A549 (cell line): ENCODE data around the gene HTRA3. TPM values are rescaled to one million over a fixed set of nuclear protein-coding genes. Genes with fewer than 3 reads are reported as not detected.

Source experiments
- ATAC-seq, 2 experiments: fragments of 200-7000 bp in 1 of 2; fragments of >200 bp in 1 of 2; cut with Nextera tagmentation in 1 of 2; cut with Tn5 transposase in 1 of 2; 3 replicates each; pipeline versions ENCODE4 v1.8.0 to v1.9.1; 2018 to 2020; ENCODE audit warnings: mild to moderate bottlenecking in 1 of 2, moderate library complexity in 1 of 2
- CTCF ChIA-PET: fragments of 300-600 bp; sonication (Branson Sonifier 250); formaldehyde crosslinking; extraction: SDS; loops from one replicate; lab custom pipeline; 2021; ENCODE audit warnings: antibody characterized with exemption, inconsistent platforms; lab: Yijun Ruan, JAX
- POLR2A ChIA-PET: fragments of 350-600 bp; formaldehyde crosslinking; extraction: SDS; loops from one replicate; lab custom pipeline; 2021; ENCODE audit warnings: antibody characterized with exemption, inconsistent platforms; lab: Yijun Ruan, JAX
- DNase-seq, 2 experiments: peaks; one replicate each; pipeline versions ENCODE4 v3.0.0 to v3.0.0-alpha.2; 2011 to 2016; ENCODE audit warnings: low read depth in 1 of 2, low spot score in 1 of 2
- FAIRE-seq: peaks from 2 replicates; lab custom pipeline; 2011; peaks lifted over from hg19 to GRCh38; lab: Jason Lieb, UNC
- H3K27ac ChIP-seq, 2 experiments: fragments of >200 bp; sonication (Bioruptor Twin); formaldehyde crosslinking; 3 replicates each; pipeline ENCODE4 v1.5.1; 2016 to 2017
- H3K4me1 ChIP-seq: fragments of >200 bp; sonication (Bioruptor Twin); formaldehyde crosslinking; 3 replicates; pipeline ENCODE4 v1.6.1; 2016
- H3K4me2 ChIP-seq: fragments of >200 bp; sonication (Bioruptor Twin); formaldehyde crosslinking; 3 replicates; pipeline ENCODE4 v1.6.1; 2016
- H3K4me3 ChIP-seq: fragments of >200 bp; sonication (Bioruptor Twin); formaldehyde crosslinking; 3 replicates; pipeline ENCODE4 v1.5.1; 2016
- H3K9me3 ChIP-seq: fragments of >200 bp; sonication (Bioruptor Twin); formaldehyde crosslinking; 3 replicates; pipeline ENCODE4 v1.6.1; 2016
- CTCF ChIP-seq: fragments of >200 bp; sonication (Bioruptor Twin); formaldehyde crosslinking; IDR thresholded peaks from 3 replicates; pipeline ENCODE4 v1.5.1; 2016
- ELK1 ChIP-seq: fragments of 150-350 bp; IDR thresholded peaks from 2 replicates; pipeline ENCODE4 v1.6.1; 2014; ENCODE audit warnings: low read depth, mild to moderate bottlenecking, low read length
- EP300 ChIP-seq, 2 experiments: fragments of >200 bp; sonication (Bioruptor Twin); formaldehyde crosslinking; IDR thresholded peaks; 2 replicates in 1 of 2; 3 replicates in 1 of 2; pipeline ENCODE4 v1.6.1; 2016 to 2017
- GATA3 ChIP-seq: IDR thresholded peaks from 2 replicates; pipeline ENCODE4 v1.6.1; 2012; ENCODE audit warnings: borderline replicate concordance
- HEYL ChIP-seq: fragments of 250-450 bp; sonication (Bioruptor Pico); IDR thresholded peaks from 2 replicates; pipeline ENCODE4 v1.8.0; 2021; ENCODE audit warnings: mild to moderate bottlenecking, moderate library complexity
- JUN ChIP-seq, 2 experiments: fragments of >200 bp; sonication (Bioruptor Twin); formaldehyde crosslinking; IDR thresholded peaks; 2 replicates in 1 of 2; 3 replicates in 1 of 2; pipeline ENCODE4 v1.6.1; 2016 to 2017
- JUNB ChIP-seq: fragments of >200 bp; sonication (Bioruptor Twin); formaldehyde crosslinking; IDR thresholded peaks from 2 replicates; pipeline ENCODE4 v1.6.1; 2016
- MAFK ChIP-seq: fragments of 450-650 bp; IDR thresholded peaks from 2 replicates; pipeline ENCODE4 v1.6.1; 2014; ENCODE audit not compliant: partially characterized antibody
- MAX ChIP-seq: IDR thresholded peaks from 2 replicates; pipeline ENCODE4 v1.6.1; 2012
- NFE2L2 ChIP-seq: fragments of 150-350 bp; conservative IDR thresholded peaks from 2 replicates; pipeline ENCODE4 v1.6.1; 2014; ENCODE audit warnings: low read length
- NR3C1 ChIP-seq: fragments of >200 bp; sonication (Bioruptor Twin); formaldehyde crosslinking; IDR thresholded peaks from 3 replicates; pipeline ENCODE4 v1.6.1; 2017
- PHF8 ChIP-seq: fragments of 200-600 bp; sonication (generic); IDR thresholded peaks from 2 replicates; pipeline ENCODE4 v1.6.1; 2016; ENCODE audit warnings: low read depth, mild to moderate bottlenecking, antibody characterized with exemption, moderate library complexity, borderline replicate concordance
- POLR2AphosphoS2 ChIP-seq: conservative IDR thresholded peaks from 2 replicates; pipeline ENCODE4 v1.6.1; 2012; ENCODE audit warnings: low read length, improper control_type of control experiment, inconsistent platforms
- RAD21 ChIP-seq, 2 experiments: fragments of >200 bp in 1 of 2; sonication (Bioruptor Twin) in 1 of 2; formaldehyde crosslinking in 1 of 2; IDR thresholded peaks in 1 of 2; conservative IDR thresholded peaks in 1 of 2; 2 replicates in 1 of 2; 3 replicates in 1 of 2; pipeline ENCODE4 v1.6.1; 2012 to 2018; ENCODE audit warnings: inconsistent platforms in 1 of 2
- RARB ChIP-seq: fragments of 250-450 bp; sonication (Bioruptor Pico); IDR thresholded peaks from 2 replicates; pipeline ENCODE4 v1.8.0; 2021; ENCODE audit warnings: mild to moderate bottlenecking, moderate library complexity
- RNF2 ChIP-seq: fragments of 200-600 bp; sonication (generic); IDR thresholded peaks from 2 replicates; pipeline ENCODE4 v1.6.1; 2016; ENCODE audit warnings: low read depth, mild to moderate bottlenecking, antibody characterized with exemption, moderate library complexity, borderline replicate concordance
- SMC3 ChIP-seq: fragments of >200 bp; sonication (Bioruptor Twin); formaldehyde crosslinking; IDR thresholded peaks from 3 replicates; pipeline ENCODE4 v1.6.1; 2018; ENCODE audit warnings: inconsistent platforms
- TFCP2L1 ChIP-seq: fragments of 250-450 bp; sonication (Bioruptor Pico); IDR thresholded peaks from 2 replicates; pipeline ENCODE4 v1.5.0; 2021; ENCODE audit warnings: mild to moderate bottlenecking
- ZFP36 ChIP-seq: fragments of 450-650 bp; IDR thresholded peaks from 2 replicates; pipeline ENCODE4 v1.6.1; 2014; ENCODE audit warnings: borderline replicate concordance; ENCODE audit not compliant: partially characterized antibody
- WGBS: methylation state at CpG from one replicate; pipeline ENCODE4 v1.1.6; 2017; ENCODE audit errors: missing lambda C conversion rate; 5-methylcytosine and 5-hydroxymethylcytosine counted together
- polyA plus RNA-seq, 4 experiments: library from polyadenylated mRNA; depleted of rRNA in 3 of 4; stranded (reverse); fragments of >200 nt; fragmentation: RNase III in 1 of 4; extraction: RNeasy Plus Mini Kit Qiagen cat#74134 plus additional on column Dnase treatment in 1 of 4; gene quantifications; 2 replicates in 3 of 4; 3 replicates in 1 of 4; pipeline ENCODE4 v1.2.3, GENCODE V29; 2011 to 2017

HTRA3 gene
- polyA plus RNA-seq, 2 of the 4 experiments (the other 2 are of a cell fraction) = 4.6 to 7.4 TPM

- peaks cover 12% of the 10 kb centered on the region for H3K4me1 ChIP-seq
- ChIA-PET POLR2A (no interaction called here), CTCF (interaction anchor here (0.9 to 17.2 kb wide), 4 partner anchors 11 to 165 kb away, joined by 3 to 270 read pairs (median 14); no protein-coding TSS in a partner anchor)
- FAIRE-seq (no peak), ATAC-seq (no peak), DNase-seq (no peak)
- H3K9me3 ChIP-seq = no peaks in the 10 kb centered on the region
- 81% methylated on average over 17 of the region's 24 CpGs for WGBS
- H3K27ac ChIP-seq = no peak overlapping the region
- TF ChIP-seq RAD21 (conservative IDR thresholded peaks at IDR 0.05 in 1 of 2, IDR thresholded peaks at IDR 0.05 in 1 of 2) (no peak), PHF8 (no peak), JUNB (no peak), HEYL (no peak), RARB (CRISPR knock-in tag) (no peak), RNF2 (no peak), EP300 (IDR thresholded peaks at IDR 0.05) (no peak), GATA3 (no peak), NFE2L2 (no peak), CTCF (no peak), SMC3 (no peak), MAX (no peak)
- H3K4me3 ChIP-seq = no peak overlapping the region
- H3K4me2 ChIP-seq = no peak overlapping the region
These were observed 33.2 kb upstream of the HTRA3 start for GRCh38 chr4:8236106-8236919.

- Histone ChIP-seq H3K4me2 (no peak overlapping the region), H3K4me1 (peaks cover 12% of the 10 kb centered on the region), H3K4me3 (no peak overlapping the region), H3K27ac (no peak overlapping the region), H3K9me3 (no peaks in the 10 kb centered on the region)
- ATAC-seq (no peak), FAIRE-seq (no peak), DNase-seq (no peak)
- 89% methylated on average over 3 of the region's 9 CpGs for WGBS
- POLR2A ChIA-PET = no interaction called here
- TF ChIP-seq ZFP36 (no peak), TFCP2L1 (CRISPR knock-in tag) (no peak), JUNB (no peak), MAX (no peak)
- CTCF ChIA-PET = interaction anchor here (1.0 to 17.2 kb wide), 4 partner anchors 12 to 165 kb away, joined by 3 to 270 read pairs (median 13); no protein-coding TSS in a partner anchor
These were observed 32.7 kb upstream of the HTRA3 start for GRCh38 chr4:8236920-8237195.

- FAIRE-seq (no peak), DNase-seq (no peak), ATAC-seq (no peak)
- no peak overlapping the region; a peak in 1 of 6 replicates for H3K27ac ChIP-seq
- peaks cover 14% of the 10 kb centered on the region for H3K4me1 ChIP-seq
- H3K4me2 ChIP-seq = no peak overlapping the region
- ChIA-PET POLR2A (no interaction called here), CTCF (interaction anchor here (0.8 to 17.2 kb wide), 4 partner anchors 16 to 164 kb away, joined by 3 to 270 read pairs (median 14); no protein-coding TSS in a partner anchor)
- WGBS = 89% methylated on average over 10 of the region's 29 CpGs
- no peaks in the 10 kb centered on the region for H3K9me3 ChIP-seq
- no peak overlapping the region for H3K4me3 ChIP-seq
- TF ChIP-seq NFE2L2 (no peak), POLR2AphosphoS2 (no peak), MAFK (no peak), JUN (IDR thresholded peaks at IDR 0.05) (no peak), NR3C1 (no peak), ELK1 (no peak)
These were observed 32.1 kb upstream of the HTRA3 start for GRCh38 chr4:8237256-8237989.
